IPS-NIHi7 (cell line): Measurements from ENCODE around the gene RLBP1.
"Not testable (repeated sequence)": the region's sequence is repeated elsewhere in the genome, so short reads cannot be mapped to it uniquely, and the experiment has no call there.

Source experiments
- DNase-seq: peaks from one replicate; pipeline ENCODE4 v3.0.0; 2012; ENCODE audit warnings: mixed read lengths; ENCODE audit errors: extremely low spot score

RLBP1 gene

DNA sequence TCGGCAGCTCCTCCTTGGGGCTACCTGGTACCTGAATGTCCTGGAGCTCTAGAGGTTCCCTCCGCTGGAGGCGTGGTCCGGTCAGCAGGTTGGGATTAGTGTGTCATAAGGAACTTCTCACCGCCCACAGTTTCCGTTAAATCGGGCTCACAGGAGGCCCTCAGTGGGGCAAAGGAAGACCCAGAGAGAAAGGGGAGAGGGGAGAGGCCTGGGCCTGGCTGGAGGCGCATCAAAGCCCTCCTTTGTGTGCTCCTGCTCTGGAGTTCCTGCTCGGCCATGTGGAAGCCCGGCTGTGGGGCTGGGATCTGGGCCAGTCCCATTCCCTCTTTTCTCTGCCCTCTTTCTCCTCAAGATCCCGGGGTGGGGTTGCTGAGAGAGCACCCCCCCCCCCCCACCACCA lies at the start of gene RLBP1:
Gene RLBP1, minus strand, starts transcription at position 37 of the 400 bp plus-strand sequence. CDS start 2,604 bp downstream, outside the sequence.
- DNase-seq: peak; percentile 18

- not testable (repeated sequence) for DNase-seq
These were observed 28.8 kb upstream of the RLBP1 start for GRCh38 chr15:89250142-89250541.

- no peak for DNase-seq
These were observed 27.2 kb upstream of the RLBP1 start for GRCh38 chr15:89248584-89248983.

- DNase-seq: no peak
These were observed 26.1 kb upstream of the RLBP1 start for GRCh38 chr15:89247446-89247845.

DNA sequence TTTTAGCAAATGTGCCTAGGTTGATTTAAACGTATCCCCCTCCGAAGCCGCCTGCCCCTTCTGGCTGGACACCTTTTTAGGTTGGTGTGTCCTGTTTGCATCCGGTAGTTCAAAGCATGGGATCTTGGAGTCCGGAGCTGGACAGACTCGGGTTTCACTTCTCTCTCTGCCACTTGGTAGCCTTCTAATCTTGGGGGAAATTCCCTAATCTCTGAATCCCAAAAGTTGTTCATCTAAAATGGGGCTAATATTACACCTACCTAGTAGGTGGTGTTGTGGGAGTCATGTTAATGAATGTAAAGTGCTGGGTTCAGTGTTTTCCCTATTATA lies 23.2 kb upstream of the RLBP1 start:
- DNase-seq: no peak

DNA sequence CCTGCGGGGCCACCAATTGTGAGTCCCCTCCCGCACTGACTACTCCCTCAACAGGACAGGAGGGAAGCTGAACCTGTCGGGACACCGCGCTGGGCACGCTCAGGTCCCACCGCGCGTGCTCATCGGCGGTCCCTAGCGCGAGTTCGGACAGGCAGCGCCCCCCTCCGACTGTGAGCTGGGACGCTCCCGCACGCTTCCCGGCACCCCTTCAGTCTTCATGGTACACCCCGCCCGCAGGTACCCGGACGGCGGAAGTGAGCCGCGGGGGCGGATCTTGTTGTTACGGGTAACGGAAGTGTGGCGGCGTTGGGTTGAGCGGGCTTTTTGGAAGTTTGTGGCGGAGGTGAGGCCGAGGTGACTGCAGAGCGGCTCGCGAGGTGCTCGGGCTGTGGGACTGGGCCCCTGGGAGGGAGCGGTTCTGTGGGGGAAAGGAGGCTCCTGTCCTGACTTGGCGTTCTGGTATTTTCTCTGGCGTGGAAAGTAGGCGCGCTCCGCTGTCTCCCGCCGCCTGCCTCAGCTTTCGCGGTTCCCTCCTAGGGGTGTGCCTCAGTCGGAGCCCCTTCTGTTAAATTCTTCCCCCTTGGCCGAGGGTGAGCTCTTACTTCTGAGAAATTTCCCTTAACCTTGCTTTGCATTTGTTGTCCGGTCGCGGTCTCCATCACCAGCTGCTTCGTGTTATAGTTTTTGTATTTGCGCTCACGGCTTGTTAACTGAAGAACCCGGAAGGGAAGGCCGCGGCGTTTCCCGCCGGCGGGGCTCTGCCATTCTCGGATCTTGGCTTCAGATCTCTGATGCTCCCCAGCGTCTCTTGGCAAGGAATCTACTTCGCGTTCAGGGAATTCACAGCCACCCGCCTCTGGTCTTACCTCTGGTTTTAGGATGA lies 22.6 kb upstream of the RLBP1 start, which contains the start of gene FANCI:
Gene FANCI, plus strand, starts transcription at position 289 of the 883 bp plus-strand sequence. CDS start 3,669 bp downstream, outside the sequence.
- peak; percentile 98 for DNase-seq

- DNase-seq: no peak
These were observed 21.8 kb upstream of the RLBP1 start for GRCh38 chr15:89243046-89243690.

- DNase-seq: not testable (repeated sequence)
These were observed 18.8 kb upstream of the RLBP1 start for GRCh38 chr15:89239883-89240810.

GRCh38 chr15:89231832-89232231 lies 10.5 kb upstream of the RLBP1 start:
- DNase-seq: no peak

DNA sequence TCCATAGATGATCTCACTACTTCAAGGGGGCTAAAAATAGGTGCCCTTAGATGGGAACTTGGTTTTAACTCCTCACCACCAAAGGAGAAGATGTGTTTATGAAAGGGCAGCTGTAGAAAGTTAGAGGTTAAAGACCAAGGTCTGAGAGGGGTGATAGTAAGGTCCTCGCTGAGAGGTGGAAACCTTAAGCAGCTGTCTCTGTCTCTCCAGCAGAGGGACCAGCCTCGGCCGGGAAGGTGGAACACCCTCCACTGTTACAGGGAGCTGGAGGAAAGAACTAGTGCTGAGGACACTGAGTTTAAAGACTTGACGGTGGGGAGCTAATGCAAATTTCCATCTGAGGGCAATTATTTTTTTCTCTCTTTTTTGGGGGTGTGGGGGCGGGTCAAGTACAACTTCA lies 8.9 kb upstream of the RLBP1 start:
- DNase-seq: no peak

- peak; percentile 19 for DNase-seq
These were observed 6.0 kb upstream of the RLBP1 start for GRCh38 chr15:89227425-89227824.

GRCh38 chr15:89226359-89227221 lies 5.2 kb upstream of the RLBP1 start:
- DNase-seq: no peak

- no peak for DNase-seq
These were observed 4.2 kb upstream of the RLBP1 start for GRCh38 chr15:89225588-89225987.

DNA sequence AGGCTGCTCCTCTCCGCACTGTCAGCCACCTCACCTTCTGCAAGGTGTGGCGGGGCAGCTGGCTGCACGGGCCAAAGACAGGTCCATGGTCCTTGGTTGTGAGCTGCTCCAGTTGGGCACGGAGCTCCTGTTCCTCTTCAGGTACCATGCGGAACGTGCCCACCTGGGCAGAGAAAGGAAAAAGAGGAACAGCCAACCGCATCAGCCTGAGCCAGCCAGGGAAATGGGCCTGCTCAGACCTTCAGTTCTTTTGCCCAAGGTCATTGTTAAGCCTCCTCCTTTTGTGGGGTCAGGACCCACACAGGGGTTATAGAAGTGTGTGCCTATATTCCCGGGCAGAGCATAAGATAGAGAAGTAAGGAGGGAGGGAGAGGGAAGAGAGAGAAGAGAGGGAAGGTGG lies 2.8 kb downstream of the RLBP1 start:
- peak; percentile 6 for DNase-seq

DNA sequence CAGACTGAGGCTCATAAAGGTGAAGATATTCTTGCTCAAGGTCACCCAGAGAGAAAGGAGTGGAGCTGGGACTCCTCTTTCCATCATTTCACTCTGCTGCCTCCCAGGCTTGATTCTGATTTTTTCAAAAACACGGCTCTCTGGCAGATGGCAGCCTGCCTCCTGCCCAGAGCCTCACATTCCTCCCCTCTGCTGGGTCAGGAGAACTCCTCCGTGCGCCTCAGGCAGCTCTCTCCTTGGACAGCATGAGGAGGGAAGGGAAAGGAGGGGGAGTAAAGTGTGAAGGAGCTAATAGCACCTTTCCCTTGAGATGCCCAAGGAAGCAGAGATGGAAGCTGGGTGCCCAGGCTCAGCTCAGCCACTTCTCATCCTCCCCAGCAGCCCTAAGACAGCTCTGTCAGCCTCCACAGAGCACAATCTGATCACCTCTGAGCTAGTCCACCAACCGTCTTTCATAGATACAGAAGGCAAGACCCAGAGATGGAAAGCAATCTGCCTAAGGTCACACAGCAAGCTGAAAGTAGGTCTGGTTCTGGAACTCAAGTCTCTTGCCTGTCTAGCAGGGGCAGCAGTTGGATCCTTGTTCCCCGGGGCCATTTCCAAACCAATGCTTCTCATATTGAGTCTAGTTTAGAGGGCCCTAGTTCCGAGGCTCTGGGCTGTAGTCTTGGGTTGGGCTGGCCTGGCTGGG lies 3.5 kb downstream of the RLBP1 start:
- no peak for DNase-seq

DNA sequence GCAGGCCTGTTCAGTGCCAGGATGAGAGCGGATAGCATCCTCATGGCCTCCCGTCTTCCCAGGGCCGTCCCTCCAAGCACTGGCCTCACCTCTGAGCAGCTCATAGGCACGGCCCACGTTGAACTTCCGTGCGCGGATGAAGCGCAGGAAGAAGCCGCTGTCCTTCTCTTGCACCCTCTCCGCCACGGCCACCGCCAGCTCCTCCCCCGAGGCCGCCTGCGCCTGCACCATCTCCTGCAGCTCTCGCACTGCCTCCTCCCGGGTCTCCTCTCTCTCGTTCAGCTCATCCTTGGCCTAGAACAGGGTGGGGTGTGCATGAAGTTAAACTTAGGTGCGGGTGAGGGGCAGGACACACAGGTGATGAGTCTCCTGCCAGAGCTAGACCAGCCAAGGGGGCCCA lies 4.3 kb downstream of the RLBP1 start:
- DNase-seq: peak; percentile 4

DNA sequence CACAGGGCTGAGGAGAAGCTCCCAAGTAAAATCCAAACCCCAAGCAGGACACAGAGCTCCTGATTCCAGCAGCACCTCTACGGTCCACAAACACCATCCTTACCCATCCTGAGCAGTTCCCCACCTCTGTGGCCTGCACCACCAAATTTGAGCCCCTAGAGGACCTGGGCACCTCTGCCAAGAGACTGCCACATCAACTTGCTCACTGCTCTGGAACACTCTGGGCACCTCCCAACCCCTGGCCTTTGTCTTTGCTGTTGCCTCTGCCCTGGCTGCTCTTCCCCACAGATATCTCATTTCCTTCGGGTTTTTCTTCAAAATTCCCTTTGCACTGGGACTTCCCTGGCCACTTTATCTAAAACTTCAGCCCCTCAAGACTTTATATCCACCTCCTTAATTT lies 5.8 kb downstream of the RLBP1 start:
- no peak for DNase-seq

- DNase-seq: no peak
These were observed 9.7 kb downstream of the RLBP1 start for GRCh38 chr15:89211678-89212170.

- no peak for DNase-seq
These were observed 12.3 kb downstream of the RLBP1 start for GRCh38 chr15:89209057-89209456.

DNA sequence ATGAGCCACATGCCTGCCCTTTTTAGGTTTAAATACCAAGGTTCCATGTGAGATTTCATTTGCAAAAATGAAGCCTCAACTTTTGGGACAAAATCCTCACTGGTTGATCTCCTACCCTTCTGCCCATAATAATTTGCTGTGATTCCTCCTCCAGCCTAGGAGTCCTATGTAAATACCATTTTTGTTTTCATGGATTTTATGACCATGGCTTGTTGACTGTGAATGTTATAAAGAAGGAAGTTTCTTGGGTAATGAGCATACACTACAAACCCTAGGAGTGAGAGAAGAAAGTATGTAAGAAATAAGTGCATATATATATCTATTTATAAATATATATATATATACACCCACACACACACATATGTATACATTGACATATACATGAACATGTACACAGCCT lies 13.1 kb downstream of the RLBP1 start:
- no peak for DNase-seq
